Endothelial cell of umbilical vein (primary cell): Measurements from ENCODE around the gene KMT5B. TPM values are rescaled to one million over a fixed set of nuclear protein-coding genes. Genes with fewer than 3 reads are reported as not detected.

Experiments used
- BruUV-seq: library from RNA; stranded (reverse); fragments of 400-500 nt; replicated peaks from 2 replicates; lab custom pipeline; 2021; lab: Mats Ljungman, UMichigan
- CTCF ChIA-PET: fragments of 300-600, 350-600 bp; sonication (Branson Sonifier 250); formaldehyde crosslinking; loops from one replicate; lab custom pipeline; 2021; ENCODE audit warnings: antibody characterized with exemption, inconsistent platforms; lab: Charles Lee
- POLR2A ChIA-PET: fragments of 300-600, 350-600 bp; sonication (Branson Sonifier 250); formaldehyde crosslinking; loops from one replicate; lab custom pipeline; 2021; ENCODE audit warnings: antibody characterized with exemption, inconsistent platforms; lab: Charles Lee
- DNase-seq: peaks from one replicate; pipeline ENCODE4 v3.0.0-alpha.2; 2011; ENCODE audit warnings: low read depth, low spot score
- FAIRE-seq: peaks from 2 replicates; lab custom pipeline; 2011; peaks lifted over from hg19 to GRCh38; lab: Jason Lieb, UNC
- H2AFZ ChIP-seq: 2 replicates; pipeline ENCODE4 v1.6.0; 2012; ENCODE audit warnings: low read depth, low read length, control low read depth, inconsistent platforms
- H3K27ac ChIP-seq: 2 replicates; pipeline ENCODE4 v1.5.1; 2011; ENCODE audit warnings: low read depth, mild to moderate bottlenecking, control low read depth, low read length, moderate library complexity; ENCODE audit not compliant: insufficient read depth
- H3K27me3 ChIP-seq, 2 experiments: 2 replicates each; pipeline versions ENCODE4 v1.6.0 to v1.6.1; 2011; ENCODE audit warnings: low read length in 2 of 2, mixed read lengths in 1 of 2; ENCODE audit not compliant: control insufficient read depth in 2 of 2, insufficient read depth in 2 of 2
- H3K36me3 ChIP-seq, 2 experiments: 2 replicates in 1 of 2; 3 replicates in 1 of 2; pipeline ENCODE4 v1.5.1; 2011; ENCODE audit warnings: low read length in 2 of 2, mild to moderate bottlenecking in 1 of 2, moderate library complexity in 1 of 2; ENCODE audit not compliant: control insufficient read depth in 2 of 2, insufficient read depth in 2 of 2; ENCODE audit errors: extremely low read depth in 1 of 2
- H3K4me1 ChIP-seq: 3 replicates; pipeline ENCODE4 v1.5.1; 2011; ENCODE audit warnings: mild to moderate bottlenecking, low read length; ENCODE audit not compliant: control insufficient read depth, insufficient read depth; ENCODE audit errors: extremely low read depth
- H3K4me2 ChIP-seq: 2 replicates; pipeline ENCODE4 v1.6.1; 2011; ENCODE audit warnings: low read length, control low read depth, mixed read lengths; ENCODE audit not compliant: insufficient read depth
- H3K4me3 ChIP-seq, 3 experiments: fragments of 200-600 bp in 1 of 3; sonication (generic), shearing (Covaris generic) in 1 of 3; replicated peaks in 1 of 3; 2 replicates each; pipeline ENCODE4 v1.5.1; 2011 to 2016; ENCODE audit warnings: control low read depth in 3 of 3, low read length in 3 of 3, mild to moderate bottlenecking in 2 of 3, inconsistent platforms in 1 of 3, low read depth in 1 of 3, moderate library complexity in 1 of 3; ENCODE audit not compliant: insufficient read depth in 1 of 3
- H3K79me2 ChIP-seq: 2 replicates; pipeline ENCODE4 v1.6.0; 2012; ENCODE audit warnings: low read length, inconsistent platforms; ENCODE audit not compliant: control insufficient read depth, insufficient read depth
- H3K9ac ChIP-seq: replicated peaks from 2 replicates; pipeline ENCODE3; 2011; ENCODE audit warnings: low read length, control low read depth; ENCODE audit not compliant: insufficient read depth; ENCODE audit errors: extremely low read depth
- H3K9me1 ChIP-seq: replicated peaks from 3 replicates; pipeline ENCODE4 v1.6.0; 2011; ENCODE audit warnings: mild to moderate bottlenecking, low read length; ENCODE audit not compliant: control insufficient read depth, insufficient read depth; ENCODE audit errors: extremely low read depth
- H3K9me3 ChIP-seq: replicated peaks from 2 replicates; pipeline ENCODE4 v1.5.1; 2012; ENCODE audit warnings: low read length, inconsistent platforms; ENCODE audit not compliant: control insufficient read depth, insufficient read depth
- H4K20me1 ChIP-seq: replicated peaks from 2 replicates; pipeline ENCODE3; 2011; ENCODE audit warnings: mild to moderate bottlenecking, low read length; ENCODE audit not compliant: control insufficient read depth, insufficient read depth; ENCODE audit errors: extremely low read depth
- CTCF ChIP-seq, 2 donors: IDR thresholded peaks; 1 replicate in 1 of 2; 2 replicates in 1 of 2; pipeline ENCODE4 v1.5.1; 2011; ENCODE audit warnings: low read length in 2 of 2, mild to moderate bottlenecking in 2 of 2, moderate library complexity in 2 of 2, control low read depth in 1 of 2, inconsistent platforms in 1 of 2, low read depth in 1 of 2; ENCODE audit not compliant: insufficient read depth in 1 of 2; ENCODE audit errors: extremely low read depth in 1 of 2
- JUN ChIP-seq: IDR thresholded peaks from 2 replicates; pipeline ENCODE4 v1.6.1; 2011; ENCODE audit warnings: borderline replicate concordance, low read depth; ENCODE audit not compliant: insufficient read length, insufficient read depth
- MAX ChIP-seq: IDR thresholded peaks from 2 replicates; pipeline ENCODE4 v1.6.1; 2011; ENCODE audit not compliant: insufficient read depth, insufficient read length
- POLR2AphosphoS5 ChIP-seq: IDR thresholded peaks from 2 replicates; pipeline ENCODE4 v1.6.1; 2012; ENCODE audit warnings: low read depth, mild to moderate bottlenecking, control low read depth, low read length, moderate library complexity; ENCODE audit not compliant: insufficient read depth
- dilution Hi-C: fragments of 300-500 bp; cut with MboI; formaldehyde crosslinking; loops from one replicate; pipeline ENCODE4 v1.15.0; 2019; ENCODE audit warnings: low sequenced_read_pairs; ENCODE audit not compliant: extremely low pct_ligation_motif_present
- intact Hi-C: fragments of 100-400 bp; cut with micrococcal nuclease; formaldehyde crosslinking; loops from one replicate; pipeline ENCODE4 v1.10.0; 2022
- polyA plus RNA-seq, 4 experiments: library from polyadenylated mRNA; depleted of rRNA in 3 of 4; stranded (reverse) in 3 of 4; unstranded in 1 of 4; fragments of >200 nt; gene quantifications; 2 replicates each; pipeline versions ENCODE4 v1.2.1 to v1.2.3, GENCODE V29; 2011 to 2012; ENCODE audit warnings: missing spikeins in 1 of 4
- total RNA-seq: library from RNA; stranded (reverse); gene quantifications from 2 replicates; pipeline ENCODE4 v1.2.3, GENCODE V29; 2021

Gene KMT5B
- total and polyA plus RNA-seq, 2 donors (not counting 3 experiments of a cell fraction or from before 2014, with no cell fraction given) = 10.1 to 36.3 TPM

- Histone ChIP-seq H3K79me2 (no peaks in the 10 kb centered on the region), H2AFZ (peak overlapping the region; percentile 47), H3K9me1 (no peaks in the 10 kb centered on the region), H3K4me3 (peak overlapping the region in 2 of 3 experiments; percentile 18 to 47), H3K4me2 (peak overlapping the region; percentile 32), H3K27ac (no peak overlapping the region), H3K9ac (peak overlapping the region; percentile 0), H3K9me3 (no peaks in the 10 kb centered on the region), H4K20me1 (no peaks in the 10 kb centered on the region), H3K4me1 (no peaks in the 10 kb centered on the region), H3K36me3 (no peaks in the 10 kb centered on the region), H3K27me3 (no peaks in the 10 kb centered on the region)
- DNase-seq (peak; percentile 74), FAIRE-seq (no peak)
- intact Hi-C loops (no loop called here), dilution Hi-C loops (no loop called here)
- POLR2A ChIA-PET = interaction anchor here (0.9 kb wide), 1 partner anchor 90 kb away, joined by 3 read pairs; the partner anchor contains the start of gene TCIRG1
- BruUV-seq = no TSS peak
- TF ChIP-seq MAX (peak; percentile 24), JUN (no peak)
- CTCF ChIA-PET = interaction anchor here (0.9 to 1.6 kb wide), 6 partner anchors 9 to 83 kb away, joined by 3 read pairs; no protein-coding TSS in a partner anchor
Measured at GRCh38 chr11:68128682-68129327, 84.3 kb downstream of the KMT5B start.

DNA sequence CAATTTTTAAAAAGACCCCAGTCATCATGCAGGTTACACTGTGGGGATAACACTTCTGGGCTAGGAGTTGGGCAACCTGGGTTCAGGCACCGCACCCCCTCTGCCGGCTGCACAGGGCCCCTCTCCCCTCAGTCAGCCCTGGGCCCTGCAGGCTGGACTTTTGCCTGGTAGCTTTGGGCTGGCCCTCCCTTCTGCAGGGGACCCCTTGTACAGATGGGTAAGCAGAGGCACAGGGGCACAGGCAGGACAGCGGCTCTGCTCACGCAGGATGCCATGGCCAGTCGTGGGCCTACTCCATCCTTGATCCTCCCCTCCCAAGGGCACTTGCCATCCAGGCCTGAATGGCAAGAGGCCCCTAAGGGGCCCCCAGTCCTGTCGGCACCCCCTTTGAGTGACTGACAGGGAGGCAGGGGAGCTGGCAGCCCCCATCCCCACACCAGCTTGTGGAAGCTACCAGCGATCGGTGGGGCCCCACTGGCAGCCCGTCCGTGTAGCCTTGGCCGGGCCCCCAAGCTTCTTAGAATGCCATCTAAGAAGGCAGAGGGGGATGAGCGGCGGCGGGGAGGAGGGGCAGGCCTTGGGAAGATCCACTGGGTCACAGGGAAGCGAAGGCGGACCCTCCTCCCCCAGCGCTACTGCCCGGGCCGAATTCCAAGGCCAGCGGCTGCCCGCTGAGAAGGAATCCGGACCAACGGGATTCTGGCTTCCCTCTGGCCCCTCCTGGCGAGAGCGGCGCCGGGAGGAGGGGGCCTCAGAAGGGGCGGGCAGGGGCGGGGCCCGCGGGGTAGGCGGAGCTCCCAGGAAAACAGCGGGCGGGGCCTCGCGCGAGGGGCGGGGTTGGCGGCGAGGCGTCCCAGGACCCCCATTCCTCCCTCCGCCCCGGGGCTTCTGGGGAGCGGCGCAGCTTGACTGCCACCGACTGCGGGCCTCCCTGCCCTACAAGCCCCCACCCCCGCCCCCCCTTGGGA, 85.1 kb downstream of the KMT5B start:
- Histone ChIP-seq H3K4me2 (peak overlapping the region; percentile 32), H3K79me2 (no peaks in the 10 kb centered on the region), H3K9ac (peak overlapping the region; percentile 34), H3K27me3 (no peaks in the 10 kb centered on the region), H3K36me3 (no peaks in the 10 kb centered on the region), H2AFZ (peak overlapping the region; percentile 62), H3K9me3 (no peaks in the 10 kb centered on the region), H3K9me1 (no peaks in the 10 kb centered on the region), H3K27ac (no peak overlapping the region), H3K4me1 (no peaks in the 10 kb centered on the region), H3K4me3 (peak overlapping the region in 2 of 3 experiments; percentile 18 to 47), H4K20me1 (no peaks in the 10 kb centered on the region)
- peak; percentile 12 for TF ChIP-seq POLR2AphosphoS5
- TF ChIP-seq CTCF (IDR thresholded peaks at IDR 0.05; ENCODE audit: extremely low read depth in 1 of 2, insufficient read depth in 1 of 2, low read depth in 1 of 2, low read length in 2 of 2) = no peak
- FAIRE-seq (peak; percentile 46), DNase-seq (peak; percentile 78)
- ChIA-PET POLR2A (interaction anchor here (0.8 to 0.9 kb wide), 2 partner anchors 89 to 679 kb away, joined by 3 read pairs; partner anchors contain the start of gene TCIRG1), CTCF (interaction anchor here (0.9 to 2.2 kb wide), 7 partner anchors 10 to 84 kb away, joined by 3 to 7 read pairs (median 3); no protein-coding TSS in a partner anchor)
- intact Hi-C loops = no loop called here
- no TSS peak for BruUV-seq
- dilution Hi-C loops = no loop called here
